Measurements from ENCODE around the gene PCK1.

- TF ChIP-seq CTCF (IDR thresholded peaks at IDR 0.05; ENCODE audit: low read depth, low read length) (no peak), EZH2phosphoT487 (IDR thresholded peaks at IDR 0.05; ENCODE audit: low read depth) (no peak)
Measured at GRCh38 chr20:57525328-57526086, 35.4 kb upstream of the PCK1 start.

Measured in OCI-LY3 (cell line).